Ramos (cell line): Measurements from ENCODE around the gene KIF6.

ENCODE experiments used
- in situ Hi-C: fragments of 300-500 bp; cut with MboI; formaldehyde crosslinking; loops from one replicate; pipeline ENCODE4 v1.14.3; 2022; ENCODE audit warnings: low sequenced_read_pairs; ENCODE audit not compliant: unreplicated experiment

Gene KIF6

DNA sequence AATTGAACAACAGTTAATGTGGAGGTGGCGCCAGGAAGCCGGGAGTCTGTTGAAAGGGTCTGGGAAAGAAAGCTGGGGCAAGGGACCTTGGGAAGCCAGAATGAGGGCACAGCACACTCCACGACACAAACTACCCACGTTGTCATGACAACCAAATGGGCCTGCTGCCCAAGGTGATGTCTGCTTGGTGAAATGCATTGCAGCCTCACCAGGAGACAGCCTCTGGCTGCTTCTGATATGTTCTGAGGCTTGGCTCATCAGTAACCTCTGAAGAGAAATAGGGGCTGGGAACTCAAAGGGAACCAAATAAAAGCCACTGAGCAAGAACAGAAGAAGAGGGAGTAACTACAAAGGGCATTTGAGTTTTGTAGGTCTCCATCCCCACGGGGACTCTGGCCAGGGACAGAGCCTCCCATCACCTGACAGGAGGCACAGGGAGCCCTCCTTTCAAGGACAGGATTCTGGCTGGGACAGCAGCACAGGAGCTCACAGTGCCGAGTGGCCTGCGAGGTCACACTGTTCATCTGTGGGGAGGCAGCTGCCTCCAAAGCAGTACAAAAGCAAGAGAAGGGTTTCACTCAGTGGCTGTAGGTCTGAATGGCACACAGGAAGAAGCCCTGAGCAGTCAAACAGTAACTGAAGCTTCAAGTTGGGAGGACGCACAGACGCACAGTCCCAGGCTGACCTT, 358.1 kb downstream of the KIF6 start:
- in situ Hi-C loops = loop anchor here (25.0 kb wide), 1 partner anchor 520 kb away; no protein-coding TSS in a partner anchor

DNA sequence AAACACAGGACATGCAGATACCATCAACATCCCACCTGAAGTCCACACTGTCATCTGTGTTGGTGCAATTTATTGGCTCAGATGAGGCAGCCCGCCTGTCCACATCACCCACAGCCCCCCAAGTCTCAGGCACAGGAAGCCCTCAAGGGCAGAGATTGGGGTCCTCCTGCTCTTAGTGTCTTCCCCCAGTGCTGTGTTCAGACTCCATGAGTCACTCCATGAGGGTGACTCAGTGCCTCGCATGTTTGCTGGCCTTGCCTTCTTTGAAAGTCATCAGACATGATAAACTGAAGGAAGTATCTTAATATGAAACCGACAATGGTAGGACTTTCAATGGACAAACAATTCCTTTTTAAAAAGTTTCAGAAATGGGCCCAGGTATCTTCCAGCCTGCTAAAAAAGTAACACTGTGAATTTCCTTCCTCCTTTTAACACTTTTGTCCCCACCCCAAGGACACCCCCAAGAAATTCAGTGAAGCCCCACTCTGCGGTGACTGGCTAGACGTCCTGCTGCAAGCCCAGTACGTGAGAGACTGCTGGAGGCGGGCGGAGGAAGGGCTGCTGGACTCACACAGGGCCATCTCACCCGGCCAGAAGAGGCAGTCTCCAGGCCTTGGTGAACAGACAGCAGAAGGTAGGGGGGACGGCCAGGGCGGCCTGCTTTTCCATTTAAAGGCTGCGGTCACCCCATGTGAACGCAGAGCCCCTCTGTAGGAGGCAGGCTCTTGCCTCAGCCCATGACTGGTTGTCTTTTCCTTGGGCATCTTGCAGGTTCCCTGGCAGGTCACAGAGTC, 359.7 kb downstream of the KIF6 start:
- in situ Hi-C loops = loop anchor here (25.0 kb wide), 1 partner anchor 522 kb away; no protein-coding TSS in a partner anchor

DNA sequence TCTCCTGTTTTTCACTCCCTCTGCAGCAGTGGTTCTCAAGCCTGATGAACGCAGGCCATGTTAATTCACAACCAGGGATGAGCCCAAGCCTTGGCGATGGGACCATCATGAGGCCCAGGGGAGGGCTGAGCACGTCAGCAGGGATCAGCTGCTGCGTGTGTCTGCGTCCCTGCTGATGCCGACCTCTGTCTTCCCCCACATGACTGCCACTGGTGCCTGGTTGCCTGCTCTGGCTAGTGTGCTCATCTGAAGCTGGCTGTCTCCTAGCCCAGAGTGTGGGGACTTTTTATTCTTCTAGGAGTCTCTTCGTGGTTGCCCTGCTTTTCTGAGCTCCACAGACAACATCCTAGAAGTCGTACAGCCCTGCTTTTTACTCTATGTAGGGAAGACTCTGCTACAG, 361.9 kb downstream of the KIF6 start:
- in situ Hi-C loops = loop anchor here (25.0 kb wide), 1 partner anchor 524 kb away; no protein-coding TSS in a partner anchor

DNA sequence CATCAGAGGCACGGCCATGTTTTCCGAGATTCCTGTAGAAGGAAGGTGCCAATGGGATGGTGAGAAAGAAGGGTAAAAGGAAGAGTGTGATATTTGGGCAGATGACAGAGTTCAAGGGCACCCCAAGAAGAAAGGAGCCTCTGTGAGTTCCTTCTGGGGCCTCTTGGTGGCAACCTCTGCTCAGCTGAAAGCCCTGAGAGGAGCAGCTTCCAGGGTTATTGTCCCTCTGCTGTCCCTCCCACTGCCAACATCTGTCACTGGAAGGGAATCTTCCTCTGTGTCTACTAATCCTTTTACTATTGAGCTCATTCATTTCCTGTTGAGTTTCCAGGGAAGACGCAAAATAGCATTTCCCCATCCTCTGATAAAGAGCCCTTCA, 362.7 kb downstream of the KIF6 start:
- in situ Hi-C loops = loop anchor here (25.0 kb wide), 1 partner anchor 525 kb away; no protein-coding TSS in a partner anchor

DNA sequence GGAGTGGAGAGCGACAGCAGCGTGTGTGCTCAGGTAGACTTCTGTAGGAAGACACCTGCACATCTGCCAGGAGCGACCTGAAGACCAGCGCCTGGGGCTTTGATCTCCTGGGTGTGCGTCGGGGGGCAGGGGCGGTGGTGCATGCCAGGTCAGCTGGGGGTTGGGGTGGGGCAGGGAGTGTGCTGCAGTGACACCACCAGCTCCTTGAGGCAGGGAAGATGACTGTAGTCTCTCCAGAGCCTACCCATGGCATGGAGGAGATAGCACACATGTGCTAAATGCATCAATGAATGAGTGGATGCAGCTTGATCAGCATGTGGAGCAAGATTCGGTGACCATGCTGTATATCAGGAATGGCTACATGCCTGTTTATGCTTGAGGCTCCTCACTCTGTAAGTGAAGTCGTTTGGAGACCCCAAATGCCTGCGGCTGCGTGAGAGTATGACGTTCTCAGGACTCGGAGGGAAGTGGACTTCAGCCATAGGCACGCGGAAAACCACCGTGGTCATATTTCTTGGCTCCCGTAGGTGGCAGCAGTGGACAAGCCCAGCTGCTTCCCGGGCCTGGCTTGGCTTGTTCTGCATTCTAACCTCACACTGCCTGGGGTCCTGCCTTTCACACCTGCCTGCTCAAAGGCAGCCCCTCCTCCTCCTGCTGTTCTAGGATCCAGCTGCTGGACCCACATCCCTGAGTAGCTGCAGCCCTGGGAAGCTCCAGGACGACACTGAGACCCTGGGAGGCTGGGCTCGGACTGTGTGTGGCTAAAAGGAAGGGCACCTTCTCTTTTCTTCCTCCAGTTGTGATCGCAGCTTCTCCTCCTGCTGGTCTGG, 363.3 kb downstream of the KIF6 start:
- in situ Hi-C loops = loop anchor here (25.0 kb wide), 1 partner anchor 525 kb away; no protein-coding TSS in a partner anchor

DNA sequence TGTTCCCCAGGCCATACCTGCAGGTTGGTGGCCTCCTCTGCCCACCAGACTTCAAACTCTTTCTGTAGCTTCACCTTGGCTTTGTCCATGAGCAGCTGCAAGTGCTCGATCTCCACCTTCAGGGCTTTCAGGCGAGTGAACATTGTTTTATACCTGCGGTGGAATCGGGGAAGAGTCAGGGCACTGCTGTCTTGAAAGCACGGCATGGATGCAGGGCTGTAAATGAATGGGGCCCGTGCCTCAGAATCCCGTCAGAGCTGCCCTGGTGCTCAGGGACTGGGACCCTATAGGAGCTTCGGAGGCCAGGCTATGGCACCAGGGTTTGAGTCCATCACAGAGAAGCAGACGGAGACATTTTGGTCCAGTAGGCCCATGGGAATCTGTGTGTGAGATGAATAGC, 364.8 kb downstream of the KIF6 start:
- in situ Hi-C loops = loop anchor here (25.0 kb wide), 1 partner anchor 527 kb away; no protein-coding TSS in a partner anchor

DNA sequence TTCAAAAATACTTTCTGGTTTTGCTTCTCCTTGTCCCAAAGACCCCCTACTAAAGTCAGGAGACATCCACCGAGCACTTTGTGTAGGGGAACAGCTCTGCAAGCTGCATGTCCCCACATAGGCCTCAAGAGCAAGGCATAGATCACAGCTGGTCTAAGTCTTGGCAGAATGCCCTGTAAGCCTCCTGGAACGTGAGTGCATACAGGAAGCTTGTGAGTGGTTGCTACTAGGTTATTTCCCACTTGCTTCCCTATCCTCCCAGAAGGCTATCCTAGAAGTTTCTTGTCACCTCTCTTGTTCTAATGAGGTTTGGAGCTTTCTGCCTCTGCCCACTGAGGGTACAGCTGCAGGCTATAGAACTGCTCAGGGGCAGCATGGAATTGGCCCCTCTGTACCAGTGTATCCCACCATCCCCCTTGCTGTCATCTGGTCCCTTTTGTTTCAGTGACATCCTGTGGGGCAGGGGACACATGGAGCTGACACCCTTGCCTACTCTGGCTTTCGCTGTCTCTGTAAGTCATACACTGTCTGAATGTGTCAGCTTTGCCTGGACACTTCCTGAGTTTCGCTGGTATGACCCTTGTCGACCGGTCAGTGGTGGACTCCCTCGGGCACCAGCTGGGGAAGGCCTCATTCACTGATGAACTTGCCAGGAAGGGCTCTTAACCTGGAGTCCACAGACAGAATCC, 367.1 kb downstream of the KIF6 start:
- in situ Hi-C loops = loop anchor here (10.0 to 25.0 kb wide), 2 partner anchors 529 to 957 kb away; no protein-coding TSS in a partner anchor

DNA sequence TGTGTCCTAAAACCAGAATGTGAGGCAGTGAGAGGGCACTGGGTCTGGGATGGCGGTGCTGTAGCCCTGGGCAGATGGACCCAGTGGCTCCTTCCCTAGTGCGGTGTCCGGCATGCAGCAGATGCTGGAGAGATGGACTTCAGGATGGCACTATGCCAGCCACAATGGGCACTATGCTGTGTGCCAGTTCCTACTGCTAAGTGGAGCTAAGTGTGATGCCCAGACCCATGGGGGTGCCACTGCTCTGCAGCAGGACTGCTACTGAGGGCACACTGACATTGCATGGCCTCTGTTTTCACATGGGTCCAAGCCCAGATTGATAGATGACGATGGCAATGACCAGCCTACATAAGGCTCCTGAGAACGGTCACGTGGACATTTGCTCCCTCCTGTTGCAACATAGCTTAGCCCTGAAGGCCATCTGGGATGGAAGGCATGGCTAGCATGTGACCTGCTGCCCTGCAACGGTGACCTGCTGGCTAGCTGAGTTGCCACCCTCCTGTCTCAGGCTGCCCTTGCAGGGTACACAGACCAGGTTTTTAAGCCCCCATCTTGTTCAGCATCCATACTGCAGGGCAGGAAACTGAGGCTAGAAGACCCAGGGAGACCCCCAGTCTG, 371.4 kb downstream of the KIF6 start:
- in situ Hi-C loops = loop anchor here (10.0 to 25.0 kb wide), 2 partner anchors 533 to 961 kb away; no protein-coding TSS in a partner anchor

DNA sequence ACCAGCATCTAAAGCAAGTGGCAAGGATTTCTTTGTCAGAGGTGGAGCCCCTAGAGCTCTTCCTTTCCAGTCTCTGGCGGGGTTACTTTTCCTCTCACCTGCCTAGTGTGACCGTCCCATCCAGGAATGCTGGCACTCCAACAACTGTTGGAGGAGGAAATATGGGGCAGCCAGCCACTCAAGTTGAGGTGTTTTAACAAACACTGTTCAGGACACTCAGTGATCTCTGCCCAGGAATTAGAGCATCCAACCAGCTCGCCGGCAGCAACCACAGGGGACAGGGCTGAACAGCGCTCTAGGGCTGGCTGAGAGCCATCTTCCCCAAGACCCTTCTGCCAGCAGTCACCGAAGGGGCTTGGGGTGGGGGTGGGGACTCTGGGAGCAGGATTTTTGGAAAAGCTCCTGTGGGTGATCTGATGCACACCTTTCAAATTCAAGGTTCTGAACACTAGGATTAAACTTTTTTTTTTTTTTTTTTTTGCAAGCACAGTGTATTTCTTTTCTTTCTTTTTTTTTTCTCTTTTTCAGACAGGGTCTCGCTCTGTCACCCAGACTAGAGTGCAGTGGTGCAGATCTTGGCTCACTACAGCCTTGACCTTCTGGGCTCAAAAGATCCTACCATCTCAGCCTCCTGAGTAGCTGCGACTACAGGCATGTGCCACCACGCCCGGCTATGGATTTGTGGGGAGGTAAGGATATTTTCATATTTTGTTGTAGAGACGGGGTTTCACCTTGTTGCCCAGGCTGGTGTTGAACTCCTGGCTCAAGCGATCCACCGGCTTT, 374.3 kb downstream of the KIF6 start:
- in situ Hi-C loops = loop anchor here (10.0 to 25.0 kb wide), 2 partner anchors 536 to 964 kb away; no protein-coding TSS in a partner anchor

DNA sequence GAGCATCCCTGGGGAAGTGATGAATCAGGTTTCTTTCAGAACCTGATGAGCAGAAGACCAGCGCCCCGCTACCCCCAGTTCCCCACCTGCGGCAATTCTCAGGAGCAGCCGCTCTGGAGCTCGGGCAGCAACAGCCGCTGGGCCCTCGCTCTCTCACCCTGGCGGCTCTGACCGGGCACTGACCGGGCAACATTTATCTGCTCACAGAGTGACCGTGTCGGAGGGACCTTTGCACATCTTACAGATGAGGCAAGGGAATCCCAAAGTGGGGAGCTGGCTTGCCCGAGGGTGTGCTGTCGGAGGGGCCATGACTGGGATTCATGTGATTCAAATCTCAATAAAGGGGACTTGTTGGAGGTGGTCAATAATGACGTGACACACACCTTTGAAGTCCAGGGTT, 376.5 kb downstream of the KIF6 start:
- in situ Hi-C loops = no loop called here

DNA sequence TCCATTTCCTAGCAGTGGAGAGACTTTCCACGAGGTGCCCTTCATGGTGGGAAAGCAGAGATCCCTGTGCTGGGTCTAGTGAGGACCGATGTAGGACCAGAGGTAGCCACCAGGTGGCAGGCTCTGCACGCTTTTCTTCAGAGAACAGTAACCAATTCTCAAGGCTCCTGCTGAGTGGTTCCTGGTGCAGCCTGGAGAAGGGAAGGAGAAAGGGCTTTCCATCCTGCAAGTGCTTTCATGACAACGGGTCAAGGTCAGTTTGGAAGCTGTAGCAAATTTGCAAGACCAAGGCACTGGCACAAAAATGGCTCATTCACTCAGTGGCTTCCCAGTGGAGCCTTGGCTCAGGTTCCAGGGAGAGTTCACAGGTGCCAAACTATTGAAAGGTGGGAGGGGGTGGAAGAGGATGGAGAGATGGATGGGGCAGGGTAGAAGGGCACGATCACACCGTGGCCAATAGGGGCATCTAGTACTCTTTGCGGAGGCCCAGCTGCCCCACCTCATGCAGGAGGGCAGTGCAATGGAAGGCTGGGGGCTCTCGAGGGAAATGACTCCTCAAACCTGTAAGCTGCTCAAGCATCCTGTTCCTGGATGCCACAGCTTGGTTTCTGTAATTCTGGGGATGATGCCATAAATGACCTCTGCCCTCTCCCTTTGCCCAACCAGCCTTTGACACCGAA, 377.2 kb downstream of the KIF6 start:
- in situ Hi-C loops = no loop called here

DNA sequence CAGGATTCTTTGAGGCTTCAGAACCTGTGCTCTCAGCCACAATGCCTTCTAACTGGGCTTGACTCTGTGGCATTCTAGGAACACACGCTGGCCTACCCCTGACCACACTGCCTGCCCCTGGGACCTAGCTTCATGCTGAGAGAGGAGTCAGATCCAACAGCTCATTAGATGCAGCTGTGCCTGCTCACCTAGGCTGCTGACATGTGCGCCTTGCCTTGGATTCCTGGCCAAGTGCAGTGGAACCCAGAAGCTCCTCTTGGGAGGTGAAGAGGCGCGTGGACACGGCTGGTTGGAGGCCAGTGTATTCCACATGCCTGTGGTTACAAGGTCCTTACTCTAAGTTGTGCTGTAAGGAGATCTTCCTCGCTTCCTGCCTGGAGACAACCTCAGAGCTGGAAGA, 378.0 kb downstream of the KIF6 start:
- in situ Hi-C loops = no loop called here

DNA sequence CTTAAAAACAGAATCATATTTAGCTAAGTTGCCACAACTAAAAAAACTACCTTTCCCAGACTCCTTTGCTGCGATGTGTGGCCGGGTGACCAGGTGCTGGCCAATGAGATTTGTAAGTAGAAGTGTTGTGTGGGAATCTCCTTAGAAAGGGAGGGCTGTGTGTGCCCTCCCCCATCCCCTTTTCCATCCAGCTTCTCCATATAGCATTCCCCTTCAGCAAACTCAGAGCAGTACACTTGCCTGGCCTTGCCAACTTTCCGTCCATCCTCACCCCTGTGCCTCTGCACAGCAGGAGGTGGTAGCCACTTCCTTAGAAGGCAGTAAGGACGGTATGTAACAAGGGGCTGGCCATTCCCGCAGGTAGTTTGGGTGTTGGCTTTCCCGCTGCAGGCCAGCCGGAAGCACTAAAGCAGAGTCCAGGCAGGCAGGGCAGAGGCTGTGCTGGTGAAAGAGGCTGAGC, 380.4 kb downstream of the KIF6 start:
- in situ Hi-C loops = no loop called here

DNA sequence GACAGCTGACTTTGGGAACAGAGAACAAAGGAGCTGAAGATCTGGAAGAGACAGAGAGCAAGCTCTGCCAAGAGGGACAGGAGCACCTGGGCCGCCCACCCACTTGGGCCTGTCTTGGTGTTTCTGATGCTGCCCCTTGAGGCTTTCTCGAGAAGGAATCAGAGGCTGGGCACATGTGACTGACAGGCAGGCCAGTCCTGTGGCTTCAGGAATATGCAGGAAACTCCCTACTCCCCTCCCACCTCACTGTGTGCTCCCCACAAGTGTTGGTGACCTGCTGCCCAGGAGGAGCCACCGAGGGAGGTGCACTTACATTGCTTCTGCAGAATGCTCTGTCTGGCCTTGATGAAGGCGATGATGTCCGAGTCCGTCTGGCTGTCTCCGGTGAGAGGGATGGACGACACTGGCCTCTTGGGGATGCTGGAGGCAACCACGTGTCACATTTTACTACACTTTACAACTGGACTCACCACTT, 381.8 kb downstream of the KIF6 start:
- in situ Hi-C loops = no loop called here

DNA sequence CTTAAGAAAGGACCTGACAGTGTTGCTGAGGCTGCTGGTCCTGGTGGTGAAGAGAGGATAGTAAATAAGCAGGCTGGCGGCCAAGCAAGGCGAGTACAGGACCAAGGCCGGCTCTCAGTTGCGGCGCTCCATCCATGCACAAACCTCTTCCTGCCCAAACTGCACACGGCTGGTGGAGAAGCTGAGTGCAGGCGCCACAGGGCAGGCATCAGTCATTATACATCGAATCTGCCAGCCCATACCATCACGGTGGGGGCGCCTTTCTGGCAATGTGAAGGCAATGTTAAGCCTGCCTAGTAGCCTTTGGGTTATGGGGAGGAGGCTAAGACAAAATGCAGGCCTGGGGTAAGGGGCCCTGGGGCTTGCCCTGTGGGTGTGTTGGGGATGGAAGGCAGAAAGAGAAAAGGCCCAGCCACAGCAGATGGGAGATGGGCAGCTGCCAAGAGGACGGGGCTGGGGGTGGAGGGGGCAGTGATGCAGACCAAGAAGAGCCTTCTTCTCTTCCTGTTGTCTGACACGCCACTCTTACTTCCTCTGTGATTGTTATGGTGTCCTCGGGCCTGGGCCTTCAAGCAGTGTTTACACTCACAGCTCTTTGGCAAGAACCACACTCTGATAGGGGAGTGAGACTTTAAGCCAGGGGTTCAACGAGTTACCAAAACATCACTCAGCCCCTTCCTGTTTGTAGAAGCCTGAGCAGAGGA, 382.4 kb downstream of the KIF6 start:
- in situ Hi-C loops = no loop called here

DNA sequence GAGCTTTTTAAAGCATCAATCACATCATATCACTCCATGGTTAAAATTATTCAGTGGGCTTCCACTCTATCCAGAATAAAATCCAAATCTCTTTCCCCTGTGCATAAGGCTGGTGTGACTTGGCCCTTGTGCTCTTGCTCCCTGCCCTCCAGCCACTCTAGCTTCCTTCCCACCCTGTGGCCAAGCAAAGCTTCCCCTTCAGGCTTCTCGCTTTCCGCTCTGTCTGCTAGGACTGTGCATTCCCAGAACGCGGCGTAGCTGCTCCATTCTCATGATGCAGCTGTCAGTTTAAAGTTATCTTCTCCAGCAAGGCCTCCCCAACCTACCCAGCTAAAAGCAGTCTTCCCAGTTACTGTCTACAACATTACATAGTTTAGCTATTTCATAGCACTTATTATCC, 383.3 kb downstream of the KIF6 start:
- in situ Hi-C loops = no loop called here

DNA sequence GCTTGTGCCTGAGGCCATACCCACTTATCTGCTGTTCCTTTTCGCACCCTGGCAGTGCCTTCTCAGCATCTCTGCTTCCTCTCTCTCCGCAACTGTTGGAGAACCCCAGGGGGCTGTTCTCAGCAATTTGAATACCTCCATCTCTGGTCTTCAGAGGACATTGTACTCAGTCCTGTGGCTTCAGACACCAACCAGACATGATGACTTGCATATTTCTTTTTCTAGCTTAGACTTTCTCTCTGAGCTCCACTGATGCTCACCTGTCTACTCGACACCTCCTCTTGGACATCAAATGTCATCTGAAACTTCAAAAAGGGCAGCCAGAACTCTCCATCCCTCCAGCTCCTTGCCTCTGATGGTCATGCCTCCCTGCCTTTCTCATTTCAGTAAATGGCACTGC, 383.9 kb downstream of the KIF6 start:
- in situ Hi-C loops = no loop called here
